ENCODE data around the gene C1QTNF9.
"Not testable (repeated sequence)": the region's sequence is repeated elsewhere in the genome, so short reads cannot be mapped to it uniquely, and the experiment has no call there.

C1QTNF9 gene

DNA sequence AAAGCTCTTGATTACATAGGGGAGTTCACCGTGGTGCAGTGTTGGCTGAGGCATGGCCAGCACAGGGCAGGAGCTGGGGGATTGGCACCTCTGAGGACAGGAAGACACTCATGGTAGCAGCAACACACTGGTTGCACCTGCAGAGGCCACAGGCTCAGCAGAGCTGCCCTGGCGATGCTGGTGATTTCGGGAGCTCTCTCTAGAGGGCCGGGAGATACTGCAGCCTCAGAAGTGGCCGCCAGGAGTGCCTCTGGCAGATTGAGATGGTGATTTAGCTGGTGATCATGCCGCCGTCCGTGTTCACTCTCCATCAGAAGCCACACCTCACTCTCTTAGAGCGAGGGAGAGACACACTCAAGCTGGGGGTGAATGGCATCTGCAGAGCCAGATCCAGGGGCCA lies 49.9 kb downstream of the C1QTNF9 start:
- not testable (repeated sequence) for DNase-seq (ENCODE audit: extremely low read depth in 1 of 2, low read depth in 1 of 2)

GRCh38 chr13:24360106-24360505 lies 50.7 kb downstream of the C1QTNF9 start:
- no peak for DNase-seq (ENCODE audit: extremely low read depth in 1 of 2, low read depth in 1 of 2)

DNA sequence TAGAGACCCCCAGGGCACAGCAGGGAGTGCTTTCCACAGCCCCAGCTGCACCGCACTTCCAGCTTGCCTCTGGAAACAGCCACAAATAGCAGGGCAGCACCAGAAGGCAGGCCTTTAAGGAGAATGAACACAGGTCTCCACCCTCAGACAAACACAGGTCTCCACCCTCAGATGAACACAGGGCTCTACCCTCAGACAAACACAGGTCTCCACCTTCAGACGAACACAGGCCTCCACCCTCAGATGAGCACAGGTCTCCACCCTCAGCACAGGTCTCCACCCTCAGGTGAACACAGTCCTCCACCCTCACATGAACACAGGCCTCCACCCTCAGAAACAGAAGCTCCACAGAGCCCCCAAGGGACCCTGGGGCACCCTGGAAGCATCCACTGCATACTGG lies 51.7 kb downstream of the C1QTNF9 start:
- DNase-seq (ENCODE audit: extremely low read depth in 1 of 2, low read depth in 1 of 2): no peak

- no peak for DNase-seq (ENCODE audit: extremely low read depth in 1 of 2, low read depth in 1 of 2)
These were observed 52.5 kb downstream of the C1QTNF9 start for GRCh38 chr13:24361852-24362366.

GRCh38 chr13:24362435-24362952 lies 53.1 kb downstream of the C1QTNF9 start:
- no peak for DNase-seq (ENCODE audit: extremely low read depth in 1 of 2, low read depth in 1 of 2)

- no peak for DNase-seq (ENCODE audit: extremely low read depth in 1 of 2, low read depth in 1 of 2)
These were observed 55.8 kb downstream of the C1QTNF9 start for GRCh38 chr13:24365191-24365590.

- not testable (repeated sequence) for DNase-seq (ENCODE audit: extremely low read depth in 1 of 2, low read depth in 1 of 2)
These were observed 56.9 kb downstream of the C1QTNF9 start for GRCh38 chr13:24366315-24366714.

GRCh38 chr13:24371273-24371672 lies 61.9 kb downstream of the C1QTNF9 start:
- DNase-seq (ENCODE audit: extremely low read depth in 1 of 2, low read depth in 1 of 2): not testable (repeated sequence)
